Chondrocyte (in vitro differentiated cells): Measurements from ENCODE around the gene RANBP17. TPM values are rescaled to one million over a fixed set of nuclear protein-coding genes. Genes with fewer than 3 reads are reported as not detected.
A peak's percentile ranks its signal among the peaks of the same experiment; 100 is the strongest.
"Not testable (repeated sequence)": the region's sequence is repeated elsewhere in the genome, so short reads cannot be mapped to it uniquely, and the experiment has no call there.

Experiments
- DNase-seq: peaks from one replicate; pipeline ENCODE4 v3.0.0; 2021; ENCODE audit warnings: mixed read lengths, low spot score
- H3K27ac Mint-ChIP-seq: one replicate; pipeline ENCODE4 v1.8.0; 2021; ENCODE audit warnings: mild to moderate bottlenecking, moderate library complexity, mixed read lengths; ENCODE audit not compliant: unreplicated experiment
- H3K27me3 Mint-ChIP-seq: 2 replicates; pipeline ENCODE4 v1.8.0; 2021; ENCODE audit warnings: low read depth, mixed read lengths
- H3K36me3 Mint-ChIP-seq: 2 replicates; pipeline ENCODE4 v1.8.0; 2021; ENCODE audit warnings: low read depth, mixed read lengths
- H3K4me1 Mint-ChIP-seq: 2 replicates; pipeline ENCODE4 v1.8.0; 2021; ENCODE audit warnings: low read depth, mild to moderate bottlenecking, mixed read lengths
- H3K4me3 Mint-ChIP-seq: one replicate; pipeline ENCODE4 v1.8.0; 2021; ENCODE audit warnings: mild to moderate bottlenecking, moderate library complexity, mixed read lengths; ENCODE audit not compliant: unreplicated experiment
- H3K9me3 Mint-ChIP-seq: 2 replicates; pipeline ENCODE4 v1.8.0; 2021; ENCODE audit warnings: low read depth, mixed read lengths
- total RNA-seq: library from RNA; stranded (reverse); gene quantifications from 3 replicates; pipeline ENCODE4 v1.2.1, GENCODE V29; 2021
- TF ChIP-seq, protein P1 (sequence below): fragments of 200-600 bp; sonication (generic); IDR thresholded peaks from 2 replicates; pipeline ENCODE4 v1.5.0; 2021; ENCODE audit warnings: antibody characterized with exemption, mild to moderate bottlenecking, moderate library complexity

Gene RANBP17
- total RNA-seq, 1 donor from 2014 or later: 24.5 TPM

DNA sequence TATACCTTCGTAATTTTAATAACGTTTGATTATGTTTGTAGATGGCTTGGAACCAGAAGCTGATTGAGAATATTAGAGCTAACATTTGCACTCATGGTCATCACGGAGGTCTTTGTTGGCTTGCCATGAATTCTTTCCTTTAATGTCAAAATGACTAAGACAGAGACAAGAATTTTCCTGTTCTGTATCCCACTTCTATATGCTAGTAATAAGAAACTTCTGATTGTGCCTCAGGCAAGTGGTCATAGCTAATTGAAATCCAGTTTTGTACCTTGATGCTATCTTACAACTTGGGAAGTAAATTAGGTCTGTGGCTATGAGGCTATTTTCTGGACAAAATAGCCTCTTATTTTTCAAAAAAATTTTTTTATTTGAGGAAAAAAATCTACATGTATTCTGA is 167.6 kb downstream of the RANBP17 start:
- Mint-ChIP-seq H3K27ac (no peak overlapping the region), H3K4me3 (no peak overlapping the region), H3K9me3 (peaks cover 7% of the 10 kb centered on the region), H3K4me1 (no peaks in the 10 kb centered on the region), H3K27me3 (no peaks in the 10 kb centered on the region), H3K36me3 (peaks cover 7% of the 10 kb centered on the region)
- TF ChIP-seq, protein P1, sequence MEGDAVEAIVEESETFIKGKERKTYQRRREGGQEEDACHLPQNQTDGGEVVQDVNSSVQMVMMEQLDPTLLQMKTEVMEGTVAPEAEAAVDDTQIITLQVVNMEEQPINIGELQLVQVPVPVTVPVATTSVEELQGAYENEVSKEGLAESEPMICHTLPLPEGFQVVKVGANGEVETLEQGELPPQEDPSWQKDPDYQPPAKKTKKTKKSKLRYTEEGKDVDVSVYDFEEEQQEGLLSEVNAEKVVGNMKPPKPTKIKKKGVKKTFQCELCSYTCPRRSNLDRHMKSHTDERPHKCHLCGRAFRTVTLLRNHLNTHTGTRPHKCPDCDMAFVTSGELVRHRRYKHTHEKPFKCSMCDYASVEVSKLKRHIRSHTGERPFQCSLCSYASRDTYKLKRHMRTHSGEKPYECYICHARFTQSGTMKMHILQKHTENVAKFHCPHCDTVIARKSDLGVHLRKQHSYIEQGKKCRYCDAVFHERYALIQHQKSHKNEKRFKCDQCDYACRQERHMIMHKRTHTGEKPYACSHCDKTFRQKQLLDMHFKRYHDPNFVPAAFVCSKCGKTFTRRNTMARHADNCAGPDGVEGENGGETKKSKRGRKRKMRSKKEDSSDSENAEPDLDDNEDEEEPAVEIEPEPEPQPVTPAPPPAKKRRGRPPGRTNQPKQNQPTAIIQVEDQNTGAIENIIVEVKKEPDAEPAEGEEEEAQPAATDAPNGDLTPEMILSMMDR: no peak
- DNase-seq: no peak

DNA sequence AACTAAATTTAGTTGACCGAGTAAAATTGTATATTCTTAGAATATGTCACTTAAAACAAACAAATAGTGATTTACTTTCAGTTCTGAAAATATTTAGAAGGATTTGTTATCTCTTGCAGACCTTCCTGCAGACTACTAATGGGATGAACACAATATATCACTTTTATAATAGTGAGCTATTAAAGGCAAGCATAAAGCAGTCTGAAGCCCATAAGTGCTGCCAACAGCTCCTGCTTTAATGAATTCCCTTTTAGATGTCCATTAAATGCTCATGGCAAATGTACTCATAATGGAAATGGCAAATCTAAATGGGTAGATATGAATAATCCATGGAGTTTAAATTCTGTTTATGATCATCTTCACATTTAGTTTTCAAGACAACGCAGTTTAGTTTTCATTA is 170.2 kb downstream of the RANBP17 start:
- TF ChIP-seq, protein P1: no peak

DNA sequence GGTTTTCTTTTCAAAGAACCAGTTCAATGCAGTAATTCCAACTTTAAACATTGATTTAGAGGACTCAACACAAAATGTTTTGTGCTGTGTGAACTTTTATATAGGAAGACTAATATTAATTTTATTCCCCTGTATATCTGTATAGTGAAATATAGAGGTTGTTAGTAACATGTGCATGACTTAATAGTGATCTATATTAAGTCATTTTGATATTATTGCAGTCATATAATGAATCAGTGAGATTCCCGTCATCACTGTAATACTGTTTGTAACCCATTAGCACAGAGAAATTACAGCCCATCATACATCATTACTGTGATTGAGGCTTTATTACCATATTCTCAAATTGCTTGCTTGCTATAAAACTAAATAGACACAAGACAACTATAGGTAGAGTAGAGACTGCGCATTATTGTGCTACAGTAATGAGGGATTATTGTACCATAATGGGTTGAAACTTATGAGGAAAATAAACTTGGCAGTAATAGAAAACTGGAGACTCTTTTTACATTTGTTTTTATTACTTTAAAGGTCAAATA is 170.7 kb downstream of the RANBP17 start:
- no peaks in the 10 kb centered on the region for H3K4me1 Mint-ChIP-seq

More for the DNA sequence above, 170.2 kb downstream of the RANBP17 start:
- H3K4me3 Mint-ChIP-seq: no peak overlapping the region
- no peaks in the 10 kb centered on the region for H3K4me1 Mint-ChIP-seq
- DNase-seq: no peak
- H3K27me3 Mint-ChIP-seq: no peaks in the 10 kb centered on the region
- peaks cover 4% of the 10 kb centered on the region for H3K36me3 Mint-ChIP-seq
- no peak overlapping the region for H3K27ac Mint-ChIP-seq
- H3K9me3 Mint-ChIP-seq: peaks cover 4% of the 10 kb centered on the region

DNA sequence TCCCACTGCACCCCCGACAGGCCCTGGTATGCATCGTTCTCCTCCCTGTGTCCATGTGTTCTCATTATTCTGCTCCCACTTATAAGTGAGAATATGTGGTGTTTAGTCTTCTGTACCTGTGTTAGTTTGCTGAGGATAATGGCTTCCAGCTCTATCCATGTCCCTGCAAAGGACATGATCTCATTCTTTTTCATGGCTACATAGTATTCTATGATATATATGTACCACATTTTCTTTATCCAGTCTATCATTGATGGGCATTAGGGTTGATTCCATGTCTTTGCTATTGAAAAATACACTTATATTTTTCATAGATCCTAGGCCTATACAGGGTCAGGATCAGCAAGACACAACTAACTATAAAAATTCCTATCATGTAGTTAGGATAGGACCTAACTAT is 180.1 kb downstream of the RANBP17 start:
- not testable (repeated sequence) for DNase-seq, H3K36me3 Mint-ChIP-seq, H3K4me3 Mint-ChIP-seq, H3K27me3 Mint-ChIP-seq, H3K9me3 Mint-ChIP-seq, H3K4me1 Mint-ChIP-seq, H3K27ac Mint-ChIP-seq

More for the DNA sequence above, 170.7 kb downstream of the RANBP17 start:
- TF ChIP-seq, protein P1: no peak
- Mint-ChIP-seq H3K9me3 (peaks cover 4% of the 10 kb centered on the region), H3K4me3 (no peak overlapping the region), H3K27ac (no peak overlapping the region), H3K36me3 (peaks cover 4% of the 10 kb centered on the region), H3K27me3 (no peaks in the 10 kb centered on the region)
- no peak for DNase-seq

DNA sequence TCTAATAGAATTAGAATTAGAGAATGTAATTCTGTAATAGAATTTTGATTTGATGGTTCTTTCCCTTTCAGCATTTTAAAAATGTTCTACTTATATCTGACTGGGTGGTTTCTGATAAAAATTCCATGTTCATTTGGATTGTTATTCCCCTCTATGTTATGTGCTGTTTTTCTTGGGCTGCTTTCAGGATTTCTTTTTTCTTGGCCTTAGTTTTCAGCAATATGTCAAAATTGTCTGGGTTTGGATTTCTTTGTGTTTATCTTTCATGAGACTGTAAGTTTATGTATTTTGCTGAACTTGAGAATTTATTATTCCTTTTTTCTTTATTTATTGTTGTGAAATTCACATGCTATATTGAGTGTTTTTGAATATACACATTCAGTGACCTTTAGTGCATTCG is 189.1 kb downstream of the RANBP17 start:
- Mint-ChIP-seq H3K27ac (peak overlapping the region; percentile 62), H3K36me3 (peaks cover 10% of the 10 kb centered on the region), H3K9me3 (peaks cover 13% of the 10 kb centered on the region), H3K4me3 (peak overlapping the region; percentile 8), H3K27me3 (no peaks in the 10 kb centered on the region), H3K4me1 (peaks cover 31% of the 10 kb centered on the region)
- no peak for DNase-seq
- TF ChIP-seq, protein P1: no peak

DNA sequence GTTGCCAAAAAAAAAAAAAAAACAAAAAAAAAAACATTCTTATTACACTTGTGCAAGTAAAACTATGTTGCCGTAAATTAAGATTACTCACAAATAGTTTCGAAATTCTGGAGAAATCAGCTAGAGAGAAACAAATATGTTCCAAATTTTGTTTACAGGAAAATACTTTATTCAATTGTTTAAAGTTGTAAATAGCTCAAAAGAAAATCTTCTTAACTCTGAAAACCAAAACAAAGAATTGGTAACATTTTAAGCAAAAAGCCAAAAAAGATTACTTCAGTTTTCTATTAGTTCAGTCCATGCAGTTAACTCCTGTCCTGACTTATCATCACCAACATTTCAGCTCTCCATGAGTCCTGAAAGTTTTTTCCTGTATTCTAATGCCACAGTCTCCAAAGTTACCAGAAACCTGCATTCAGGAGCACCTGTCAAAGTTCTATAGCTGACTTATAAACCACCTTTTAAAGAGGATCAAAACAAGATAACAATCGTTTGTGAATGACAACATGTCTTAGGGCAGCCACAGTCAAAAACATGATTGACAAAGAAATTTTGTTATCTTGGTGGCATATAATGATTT is 194.1 kb downstream of the RANBP17 start:
- H3K36me3 Mint-ChIP-seq: peaks cover 8% of the 10 kb centered on the region
- TF ChIP-seq, protein P1: no peak
- H3K27me3 Mint-ChIP-seq: no peaks in the 10 kb centered on the region

More for the DNA sequence above, 194.1 kb downstream of the RANBP17 start:
- no peak for DNase-seq
- Mint-ChIP-seq H3K4me1 (peaks cover 22% of the 10 kb centered on the region), H3K27ac (no peak overlapping the region), H3K9me3 (peaks cover 3% of the 10 kb centered on the region), H3K4me3 (no peak overlapping the region)
